ENCODE results near the gene COL13A1. TPM values are rescaled to one million over a fixed set of nuclear protein-coding genes. Genes with fewer than 3 reads are reported as not detected.

The COL13A1 gene
- total and polyA plus RNA-seq, 7 donors, result 0.69 to 5.7 (median 2.9) TPM

DNA sequence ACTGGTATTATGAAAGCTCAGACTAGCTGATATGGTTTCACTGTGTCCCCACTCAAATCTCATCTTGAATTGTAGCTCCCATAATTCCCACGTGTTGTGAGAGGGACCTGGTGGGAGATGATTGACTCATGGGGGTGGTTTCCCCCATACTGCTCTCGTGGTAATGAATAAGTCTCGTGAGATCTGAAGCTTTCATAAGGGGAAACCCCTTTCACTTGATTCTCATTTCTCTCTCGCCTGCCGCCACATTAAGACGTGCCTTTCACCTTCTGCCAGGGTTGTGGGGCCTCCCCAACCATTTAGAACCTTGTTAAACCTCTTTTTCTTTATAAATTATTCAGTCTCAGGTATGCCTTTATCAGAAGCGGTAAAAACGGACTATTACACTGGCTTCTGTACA, 40.3 kb downstream of the COL13A1 start:
- H3K27me3 ChIP-seq, result no peaks in the 10 kb centered on the region
- intact Hi-C loops (cut with DNase I), result no loop called here
- H3K36me3 ChIP-seq, result no peaks in the 10 kb centered on the region
- WGBS, 2 donors, result 68 to 85% methylated on average over 8 of the region's 8 CpGs
- DNase-seq, result no peak
- H3K4me3 ChIP-seq, result no peak overlapping the region
- H3K9me3 ChIP-seq, result no peaks in the 10 kb centered on the region
- TF ChIP-seq EP300 (IDR thresholded peaks at IDR 0.05), result no peak
- TF ChIP-seq POLR2A (IDR thresholded peaks at IDR 0.05), result no peak
- no peak for TF ChIP-seq POLR2AphosphoS5 (IDR thresholded peaks at IDR 0.05)
- TF ChIP-seq, protein P1, sequence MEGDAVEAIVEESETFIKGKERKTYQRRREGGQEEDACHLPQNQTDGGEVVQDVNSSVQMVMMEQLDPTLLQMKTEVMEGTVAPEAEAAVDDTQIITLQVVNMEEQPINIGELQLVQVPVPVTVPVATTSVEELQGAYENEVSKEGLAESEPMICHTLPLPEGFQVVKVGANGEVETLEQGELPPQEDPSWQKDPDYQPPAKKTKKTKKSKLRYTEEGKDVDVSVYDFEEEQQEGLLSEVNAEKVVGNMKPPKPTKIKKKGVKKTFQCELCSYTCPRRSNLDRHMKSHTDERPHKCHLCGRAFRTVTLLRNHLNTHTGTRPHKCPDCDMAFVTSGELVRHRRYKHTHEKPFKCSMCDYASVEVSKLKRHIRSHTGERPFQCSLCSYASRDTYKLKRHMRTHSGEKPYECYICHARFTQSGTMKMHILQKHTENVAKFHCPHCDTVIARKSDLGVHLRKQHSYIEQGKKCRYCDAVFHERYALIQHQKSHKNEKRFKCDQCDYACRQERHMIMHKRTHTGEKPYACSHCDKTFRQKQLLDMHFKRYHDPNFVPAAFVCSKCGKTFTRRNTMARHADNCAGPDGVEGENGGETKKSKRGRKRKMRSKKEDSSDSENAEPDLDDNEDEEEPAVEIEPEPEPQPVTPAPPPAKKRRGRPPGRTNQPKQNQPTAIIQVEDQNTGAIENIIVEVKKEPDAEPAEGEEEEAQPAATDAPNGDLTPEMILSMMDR (IDR thresholded peaks at IDR 0.05), result no peak
- no peak overlapping the region for H3K27ac ChIP-seq
- peaks cover 0 to 45% (median 26%) of the 10 kb centered on the region in 4 donors for H3K4me1 ChIP-seq

DNA sequence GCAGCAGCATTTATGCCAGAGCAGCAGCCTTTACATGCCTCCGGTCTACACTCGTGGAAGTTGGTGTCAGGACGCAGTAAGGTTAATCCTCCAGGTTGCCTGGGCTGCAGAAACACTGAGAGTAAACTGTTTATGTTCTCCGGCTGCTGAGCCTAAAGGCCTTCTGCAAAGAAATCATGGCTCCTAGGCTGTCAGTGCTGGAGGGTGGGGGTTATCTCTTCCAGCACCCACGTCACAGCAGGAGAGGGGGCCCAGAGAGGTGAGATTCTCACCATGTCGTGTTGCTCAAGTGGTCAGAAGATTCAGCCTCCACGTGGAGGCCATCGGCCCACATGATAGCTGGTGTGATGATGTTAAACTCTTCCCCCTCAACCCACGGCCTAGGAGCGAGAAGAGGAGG, 41.2 kb downstream of the COL13A1 start:
- 85 to 88% methylated on average over 10 of the region's 10 CpGs for WGBS, 2 donors
- no peak for DNase-seq
- TF ChIP-seq POLR2A (IDR thresholded peaks at IDR 0.05) (no peak), POLR2AphosphoS5 (IDR thresholded peaks at IDR 0.05) (peak in 1 of 4 donors; percentile 27), EP300 (IDR thresholded peaks at IDR 0.05) (no peak)
- TF ChIP-seq, protein P1 (IDR thresholded peaks at IDR 0.05), result no peak
- Histone ChIP-seq H3K4me3 (no peak overlapping the region), H3K4me1 (peaks cover 0 to 53% (median 35%) of the 10 kb centered on the region in 4 donors), H3K27me3 (no peaks in the 10 kb centered on the region), H3K27ac (no peak overlapping the region), H3K9me3 (no peaks in the 10 kb centered on the region), H3K36me3 (no peaks in the 10 kb centered on the region)
- intact Hi-C loops (cut with DNase I), result no loop called here

DNA sequence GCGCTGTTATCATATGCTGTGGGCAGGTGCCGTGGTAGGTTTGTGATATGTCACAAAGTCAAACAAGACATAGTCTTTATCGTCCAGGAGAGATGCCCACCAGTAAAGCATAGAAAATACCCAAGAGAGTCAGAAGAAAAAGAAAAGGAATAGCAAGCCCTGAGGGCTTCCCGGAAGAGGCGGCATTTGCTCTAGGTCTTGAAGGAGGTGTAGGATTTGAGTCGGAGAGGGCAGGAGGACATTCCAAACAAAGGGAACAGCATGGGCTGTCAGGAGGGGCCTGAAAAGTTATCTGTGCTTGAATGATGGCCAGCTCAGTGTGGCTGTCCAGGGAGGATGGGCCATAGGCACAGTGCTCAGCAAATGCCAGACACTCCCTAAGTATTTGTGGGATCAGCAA, 42.2 kb downstream of the COL13A1 start:
- Histone ChIP-seq H3K9me3 (no peaks in the 10 kb centered on the region), H3K36me3 (no peaks in the 10 kb centered on the region), H3K4me3 (no peak overlapping the region), H3K27me3 (no peaks in the 10 kb centered on the region), H3K4me1 (peaks cover 0 to 64% (median 39%) of the 10 kb centered on the region in 4 donors), H3K27ac (no peak overlapping the region)
- DNase-seq, result no peak
- WGBS, 2 donors, result 94 to 96% methylated on average over 6 of the region's 6 CpGs
- intact Hi-C loops (cut with DNase I), result no loop called here
- TF ChIP-seq EP300 (IDR thresholded peaks at IDR 0.05) (no peak), POLR2AphosphoS5 (IDR thresholded peaks at IDR 0.05) (no peak), POLR2A (IDR thresholded peaks at IDR 0.05) (no peak)
- TF ChIP-seq, protein P1 (IDR thresholded peaks at IDR 0.05), result no peak

DNA sequence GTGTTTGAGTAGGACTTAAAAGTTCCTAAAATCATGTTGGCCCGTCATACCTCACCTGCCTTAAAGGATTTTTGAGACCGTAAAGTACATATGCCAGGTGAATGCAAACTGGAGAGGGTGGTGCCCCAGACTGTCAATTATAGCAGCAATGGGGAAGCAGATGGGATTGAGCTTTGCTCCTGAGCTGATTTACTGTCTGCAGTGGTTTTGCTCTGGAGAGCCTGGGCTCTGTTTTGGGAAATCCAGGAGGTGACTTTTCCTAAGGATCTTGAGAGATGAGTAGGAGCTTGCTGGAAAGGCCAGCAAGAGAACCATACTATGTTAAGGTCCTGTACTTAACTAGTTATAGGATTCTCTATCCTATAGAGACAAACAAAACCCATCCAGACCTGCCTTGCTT, 43.0 kb downstream of the COL13A1 start:
- TF ChIP-seq EP300 (IDR thresholded peaks at IDR 0.05), result no peak
- TF ChIP-seq POLR2A (IDR thresholded peaks at IDR 0.05), result no peak
- TF ChIP-seq, protein P1 (IDR thresholded peaks at IDR 0.05), result no peak
- no peak for TF ChIP-seq POLR2AphosphoS5 (IDR thresholded peaks at IDR 0.05)
- Histone ChIP-seq H3K4me3 (no peak overlapping the region), H3K27ac (no peak overlapping the region), H3K27me3 (no peaks in the 10 kb centered on the region), H3K36me3 (no peaks in the 10 kb centered on the region), H3K9me3 (no peaks in the 10 kb centered on the region), H3K4me1 (peaks cover 0 to 58% (median 35%) of the 10 kb centered on the region in 4 donors)
- DNase-seq, result no peak
- 30 to 78% methylated on average over 2 of the region's 2 CpGs for whole genome bisulfite sequencing, 2 donors
- intact Hi-C loops (cut with DNase I), result no loop called here
